ENCODE data around the gene TTYH1. TPM values are rescaled to one million over a fixed set of nuclear protein-coding genes. Genes with fewer than 3 reads are reported as not detected.

The TTYH1 gene
- total and polyA plus RNA-seq, 2 of the 8 experiments (the other 6 are each of a cell fraction or from before 2014, with no cell fraction given): 26.7 to 46.5 TPM

DNA sequence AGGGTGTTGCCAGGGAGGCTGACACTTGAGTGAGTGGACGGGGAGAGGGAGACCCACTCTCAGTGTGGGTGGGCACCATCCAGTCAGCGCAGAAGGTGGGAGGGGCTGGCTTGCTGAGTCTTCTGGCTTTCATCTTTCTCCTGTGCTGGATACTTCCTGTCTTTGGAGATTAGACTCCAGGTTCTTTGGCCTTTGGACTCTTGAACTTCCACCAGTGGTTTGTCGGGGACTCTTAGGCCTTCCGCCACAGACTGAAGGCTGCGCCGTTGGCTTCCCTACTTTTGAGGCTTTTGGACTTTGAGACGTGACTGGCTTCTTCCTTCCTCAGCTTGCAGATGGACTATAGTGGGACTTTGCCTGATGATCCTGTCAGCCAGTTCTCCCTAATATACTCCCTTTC is 29.5 kb downstream of the TTYH1 start:
- no peak for DNase-seq (ENCODE audit: low read depth in 1 of 2, low spot score in 2 of 2)
- no peak overlapping the region for H2BK120ac ChIP-seq (replicated peaks; ENCODE audit: low read depth, low read length)
- no peak overlapping the region for H2BK20ac ChIP-seq (ENCODE audit: low read length)
- peaks cover under 1 to 3% of the 10 kb centered on the region in 2 experiments for H4K20me1 ChIP-seq (replicated peaks in 1 of 2; ENCODE audit: control insufficient read depth in 1 of 2, insufficient read depth in 2 of 2, low read length in 2 of 2)
- H2BK12ac ChIP-seq (ENCODE audit: low read depth, low read length): no peak overlapping the region
- H2AK5ac ChIP-seq (ENCODE audit: low read depth, low read length): no peak overlapping the region
- no peak overlapping the region for H2AFZ ChIP-seq (ENCODE audit: low read length)
- no peak overlapping the region for H3K9ac ChIP-seq (replicated peaks in 1 of 4; ENCODE audit: extremely low read depth in 1 of 4, low read depth in 3 of 4, low read length in 3 of 4)
- H3K79me2 ChIP-seq (ENCODE audit: control insufficient read depth in 1 of 2, insufficient read depth in 2 of 2, low read length in 2 of 2): peaks cover 3 to 20% of the 10 kb centered on the region in 2 experiments
- peaks cover 6% of the 10 kb centered on the region; the same call in 1 of the 2 replicates for H3K23me2 ChIP-seq (ENCODE audit: low read depth, low read length)
- H3K9me3 ChIP-seq (ENCODE audit: insufficient read depth in 2 of 2, low read depth in 1 of 2, low read length in 1 of 2): no peaks in the 10 kb centered on the region
- peaks cover 2% of the 10 kb centered on the region for H3K79me1 ChIP-seq (ENCODE audit: low read depth, low read length)
- TF ChIP-seq YY1 (IDR thresholded peaks at IDR 0.05; ENCODE audit: low read depth, low read length) (no peak), SP1 (IDR thresholded peaks at IDR 0.05; ENCODE audit: low read depth, low read length) (no peak), HDAC2 (IDR thresholded peaks at IDR 0.05; ENCODE audit: borderline replicate concordance in 1 of 2, low read depth in 2 of 2, low read length in 2 of 2) (no peak), CBX5 (IDR thresholded peaks at IDR 0.05; ENCODE audit: low read depth, low read length) (no peak), CREB1 (IDR thresholded peaks at IDR 0.05) (no peak), POU5F1 (IDR thresholded peaks at IDR 0.05; ENCODE audit: low read depth, low read length) (no peak), MAFK (IDR thresholded peaks at IDR 0.05; ENCODE audit: low read depth, low read length) (no peak)
- TF ChIP-seq, protein P1, sequence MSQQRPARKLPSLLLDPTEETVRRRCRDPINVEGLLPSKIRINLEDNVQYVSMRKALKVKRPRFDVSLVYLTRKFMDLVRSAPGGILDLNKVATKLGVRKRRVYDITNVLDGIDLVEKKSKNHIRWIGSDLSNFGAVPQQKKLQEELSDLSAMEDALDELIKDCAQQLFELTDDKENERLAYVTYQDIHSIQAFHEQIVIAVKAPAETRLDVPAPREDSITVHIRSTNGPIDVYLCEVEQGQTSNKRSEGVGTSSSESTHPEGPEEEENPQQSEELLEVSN (IDR thresholded peaks at IDR 0.05): no peak
- H3K18ac ChIP-seq (ENCODE audit: extremely low read depth, low read length): no peak overlapping the region
- H2BK15ac ChIP-seq (ENCODE audit: low read length): no peak overlapping the region
- no peak overlapping the region for H3K14ac ChIP-seq (ENCODE audit: insufficient read length)
- ChIA-PET POLR2A (ENCODE audit: partially characterized antibody) (interaction anchor here (1.1 to 1.6 kb wide), 2 partner anchors 12 to 18 kb away, joined by 4 read pairs; no protein-coding TSS in a partner anchor), CTCF (ENCODE audit: partially characterized antibody) (no interaction called here)
- H3K23ac ChIP-seq (ENCODE audit: insufficient read length): no peak overlapping the region
- H2BK5ac ChIP-seq (ENCODE audit: low read depth, low read length): no peak overlapping the region
- H3K4me3 ChIP-seq (ENCODE audit: extremely low read depth in 1 of 4, insufficient read depth in 2 of 4, low read depth in 3 of 4, low read length in 4 of 4): no peak overlapping the region
- H3K4ac ChIP-seq (replicated peaks; ENCODE audit: insufficient read length, low read depth, low read length): no peak overlapping the region
- no peak overlapping the region for H4K8ac ChIP-seq (ENCODE audit: extremely low read depth, insufficient read depth, low read length)
- no peak overlapping the region for H3K4me2 ChIP-seq (ENCODE audit: insufficient read depth in 1 of 2, low read depth in 2 of 2, low read length in 2 of 2)
- no peak for FAIRE-seq
- 87% methylated on average over 7 of the region's 7 CpGs; no CpG with 5 or more reads in 1 of the 2 experiments for WGBS, 2 experiments (ENCODE audit: extremely low coverage in 1 of 2, insufficient coverage in 1 of 2, insufficient read length in 1 of 2, insufficient replicate concordance in 2 of 2, low coverage in 1 of 2, low lambda C conversion rate in 2 of 2, missing lambda C conversion rate in 1 of 2)
- peaks cover 0 to 2% (median 0%) of the 10 kb centered on the region in 4 experiments; a peak in 2 of 7 replicates for H3K4me1 ChIP-seq (replicated peaks in 1 of 4; ENCODE audit: control insufficient read depth in 3 of 4, insufficient read depth in 4 of 4, low read length in 3 of 4)
- no peak overlapping the region for H3K27ac ChIP-seq (ENCODE audit: low read depth, low read length)
- peaks cover 0 to 5% (median 3%) of the 10 kb centered on the region in 4 experiments; a peak in 4 of 8 replicates for H3K36me3 ChIP-seq (ENCODE audit: control insufficient read depth in 2 of 4, insufficient read depth in 4 of 4, low read length in 3 of 4)
- no peak overlapping the region for H3K56ac ChIP-seq (replicated peaks; ENCODE audit: insufficient read length, low read depth, low read length)
- no peaks in the 10 kb centered on the region for H3K27me3 ChIP-seq (replicated peaks in 1 of 4; ENCODE audit: control insufficient read depth in 3 of 4, extremely low read depth in 1 of 4, insufficient read depth in 3 of 4, low read length in 3 of 4)
- H4K91ac ChIP-seq (replicated peaks; ENCODE audit: insufficient read length, low read length): no peak overlapping the region
- no peak overlapping the region for H4K5ac ChIP-seq (ENCODE audit: insufficient read length, low read depth, low read length)

Measured in H1 (cell line).